Mucosa of gallbladder (tissue), 1 donor: Measurements from ENCODE around the gene C20orf204. TPM values are rescaled to one million over a fixed set of nuclear protein-coding genes. Genes with fewer than 3 reads are reported as not detected.

Experiments used
- DNase-seq: peaks from one replicate; pipeline ENCODE4 v3.0.0-alpha.2; 2020; ENCODE audit warnings: low spot score
- total RNA-seq: library from RNA; stranded (reverse); gene quantifications from one replicate; pipeline ENCODE4 v1.2.1, GENCODE V29; 2021
- donor health status: DM: no; HTN: no; CAD: no.

Gene C20orf204
- total RNA-seq, 1 donor from 2014 or later, result 1.7 TPM

GRCh38 chr20:64027981-64028685 is 7.8 kb upstream of the C20orf204 start:
- peak; percentile 60 for DNase-seq

DNA sequence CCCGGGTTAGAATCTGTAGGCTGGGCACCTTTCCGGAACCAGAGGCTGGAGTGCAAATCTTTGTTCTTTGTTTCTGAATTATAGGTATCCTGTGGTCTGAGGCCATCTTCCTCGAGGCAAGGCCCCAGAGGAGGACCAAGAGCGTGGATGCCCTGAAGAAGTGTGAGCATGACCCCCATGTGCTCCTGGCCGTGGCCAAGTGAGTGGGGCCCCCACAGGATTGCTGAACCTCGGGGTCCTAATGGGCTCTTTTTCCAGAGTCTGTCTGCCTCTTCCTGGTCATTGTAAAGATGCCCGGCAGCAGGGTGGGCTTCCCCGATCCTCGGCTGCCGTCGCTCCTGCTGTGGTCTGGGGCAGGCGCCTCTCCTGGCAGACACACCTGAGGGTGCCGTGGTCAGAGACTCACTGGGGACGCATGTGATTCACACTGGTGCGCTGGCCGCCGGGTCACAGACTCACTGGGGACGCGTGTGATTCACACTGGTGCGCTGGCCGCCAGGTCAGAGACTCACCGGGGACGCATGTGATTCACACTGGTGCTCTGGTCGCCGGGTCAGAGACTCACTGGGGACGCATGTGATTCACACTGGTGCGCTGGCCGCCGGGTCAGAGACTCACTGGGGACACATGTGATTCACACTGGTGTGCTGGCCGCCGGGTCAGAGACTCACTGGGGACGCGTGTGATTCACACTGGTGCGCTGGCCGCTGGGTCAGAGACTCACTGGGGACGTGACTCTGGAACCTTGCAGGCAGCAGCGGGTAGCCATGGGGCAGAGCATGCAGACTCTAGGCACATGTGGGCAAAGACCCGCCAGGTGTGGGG is 6.5 kb upstream of the C20orf204 start:
- DNase-seq, result no peak

- no peak for DNase-seq
These were observed 5.4 kb upstream of the C20orf204 start for GRCh38 chr20:64030371-64031134.

DNA sequence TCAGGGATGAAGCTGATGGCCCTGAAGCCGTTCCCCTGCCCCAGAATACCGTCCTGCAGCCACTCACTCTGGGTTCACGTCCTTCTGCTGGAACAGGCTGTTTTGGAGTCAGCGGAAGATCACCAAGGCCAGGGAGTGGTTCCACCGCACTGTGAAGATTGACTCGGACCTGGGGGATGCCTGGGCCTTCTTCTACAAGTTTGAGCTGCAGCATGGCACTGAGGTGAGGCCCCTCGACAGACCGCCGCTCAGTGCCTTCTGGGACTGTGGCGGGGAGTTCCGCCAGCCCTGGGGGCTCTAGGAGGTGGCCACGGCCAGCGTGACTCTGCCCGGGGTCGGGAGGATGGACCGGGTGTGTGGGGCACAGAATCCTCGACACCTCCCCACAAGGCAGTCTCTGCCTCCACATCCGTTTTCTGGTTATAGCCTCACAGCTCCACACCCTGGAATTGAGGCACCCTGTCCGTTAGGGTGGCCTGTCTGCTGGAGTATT is 4.1 kb upstream of the C20orf204 start:
- DNase-seq, result no peak

DNA sequence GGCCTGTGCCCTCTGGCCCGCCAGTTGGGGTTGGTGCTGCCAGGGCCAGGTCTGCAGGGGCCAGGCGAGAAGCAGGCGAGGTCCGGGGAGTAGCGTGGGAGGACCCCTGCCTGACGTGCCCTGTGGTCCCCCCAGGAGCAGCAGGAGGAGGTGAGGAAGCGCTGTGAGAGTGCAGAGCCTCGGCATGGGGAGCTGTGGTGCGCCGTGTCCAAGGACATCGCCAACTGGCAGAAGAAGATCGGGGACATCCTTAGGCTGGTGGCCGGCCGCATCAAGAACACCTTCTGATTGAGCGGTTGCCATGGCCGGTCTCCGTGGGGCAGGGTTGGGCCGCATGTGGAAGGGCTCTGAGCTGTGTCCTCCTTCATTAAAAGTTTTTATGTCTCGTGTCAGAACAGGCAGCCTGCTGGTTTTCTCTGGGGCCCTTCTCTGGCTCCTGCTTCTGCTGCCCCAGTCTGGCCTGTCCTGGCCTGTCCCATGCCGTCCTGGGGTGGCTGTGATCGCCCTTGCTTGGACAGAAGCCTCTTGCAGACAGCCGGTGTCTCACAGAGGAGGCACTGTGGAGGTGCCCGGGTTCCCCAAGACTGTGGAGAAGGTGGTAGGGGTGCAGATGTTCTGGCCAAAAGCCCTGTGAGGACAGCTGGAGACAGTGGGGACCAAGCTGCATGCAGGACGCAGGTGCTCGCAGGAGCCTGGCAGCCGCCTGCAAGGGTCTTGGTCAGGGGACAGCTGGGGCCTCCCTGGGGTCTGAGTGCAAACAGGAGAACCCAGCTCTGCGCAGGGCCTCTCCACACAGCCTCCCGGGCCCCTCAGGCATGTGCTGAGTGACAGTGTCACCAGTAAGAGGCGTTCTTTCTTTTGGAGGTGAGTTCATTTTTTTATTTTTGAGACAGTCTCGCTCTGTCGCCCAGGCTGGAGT is 3.0 kb upstream of the C20orf204 start:
- no peak for DNase-seq

DNA sequence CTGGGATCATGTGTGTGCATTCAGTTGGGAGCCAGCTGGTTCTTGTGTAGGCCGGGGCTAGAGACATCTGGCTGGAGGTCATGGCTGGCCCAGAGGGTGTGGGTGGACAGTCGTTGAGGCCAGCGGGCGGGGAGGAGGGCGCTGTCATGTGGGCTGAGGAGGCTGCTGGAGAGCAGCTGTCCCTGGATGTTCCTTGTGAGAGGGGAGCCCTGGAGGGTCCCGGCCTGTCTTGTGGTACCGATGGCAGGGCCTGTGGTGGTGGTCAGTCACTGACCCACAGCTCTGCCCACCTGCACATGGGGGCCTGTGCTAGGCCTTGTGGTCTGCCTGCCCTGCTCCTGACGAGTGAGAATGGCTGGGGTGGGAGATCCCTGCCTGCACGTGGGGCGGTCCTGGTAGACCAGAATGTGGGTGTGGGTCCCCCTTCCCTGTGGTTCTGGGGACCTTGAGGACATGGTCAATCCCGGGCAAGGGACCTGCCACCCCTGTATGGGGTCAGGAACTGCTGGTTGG is 1.9 kb upstream of the C20orf204 start:
- no peak for DNase-seq

DNA sequence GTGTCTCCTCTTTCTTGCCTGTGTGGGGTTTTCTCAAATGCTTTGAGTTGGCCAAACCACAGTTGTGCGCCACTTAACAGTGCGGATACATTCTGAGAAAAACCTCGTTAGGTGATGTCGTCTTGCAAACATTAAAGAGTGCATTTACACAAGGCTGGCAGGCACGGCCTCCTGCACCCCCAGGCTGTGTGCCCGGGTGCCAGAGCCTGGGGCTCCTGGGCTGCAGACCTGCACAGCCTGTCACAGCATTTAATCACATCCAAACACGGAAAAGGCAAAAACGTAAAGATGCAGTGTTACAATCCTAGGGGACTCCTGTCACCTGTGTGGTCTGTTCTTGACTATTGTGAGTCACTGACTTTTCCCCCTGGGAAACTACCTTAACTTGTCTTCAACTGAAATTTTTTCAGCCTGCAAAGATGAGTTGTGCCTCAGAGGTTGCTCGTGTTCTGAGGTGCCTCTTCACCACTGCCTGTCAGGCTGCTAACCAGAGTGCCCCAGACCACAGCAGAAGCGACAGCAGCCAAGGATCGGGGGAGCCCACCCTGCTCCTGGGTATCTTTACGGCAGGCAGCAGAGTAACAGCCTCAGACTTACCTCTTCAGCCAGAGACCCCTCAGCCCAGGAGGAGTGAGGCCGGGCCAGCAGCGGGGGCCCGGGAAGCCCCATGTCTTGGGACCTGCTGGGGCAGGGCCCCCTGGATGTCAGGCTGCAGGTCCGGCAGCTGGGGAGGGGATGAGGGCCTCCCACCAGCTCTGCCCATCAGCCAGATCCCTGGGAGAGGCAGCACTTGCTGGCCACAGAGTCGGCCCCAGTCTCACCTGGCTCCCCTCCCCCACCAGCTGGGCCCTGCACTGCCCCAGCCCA is 683 bp upstream of the C20orf204 start:
- DNase-seq, result no peak

DNA sequence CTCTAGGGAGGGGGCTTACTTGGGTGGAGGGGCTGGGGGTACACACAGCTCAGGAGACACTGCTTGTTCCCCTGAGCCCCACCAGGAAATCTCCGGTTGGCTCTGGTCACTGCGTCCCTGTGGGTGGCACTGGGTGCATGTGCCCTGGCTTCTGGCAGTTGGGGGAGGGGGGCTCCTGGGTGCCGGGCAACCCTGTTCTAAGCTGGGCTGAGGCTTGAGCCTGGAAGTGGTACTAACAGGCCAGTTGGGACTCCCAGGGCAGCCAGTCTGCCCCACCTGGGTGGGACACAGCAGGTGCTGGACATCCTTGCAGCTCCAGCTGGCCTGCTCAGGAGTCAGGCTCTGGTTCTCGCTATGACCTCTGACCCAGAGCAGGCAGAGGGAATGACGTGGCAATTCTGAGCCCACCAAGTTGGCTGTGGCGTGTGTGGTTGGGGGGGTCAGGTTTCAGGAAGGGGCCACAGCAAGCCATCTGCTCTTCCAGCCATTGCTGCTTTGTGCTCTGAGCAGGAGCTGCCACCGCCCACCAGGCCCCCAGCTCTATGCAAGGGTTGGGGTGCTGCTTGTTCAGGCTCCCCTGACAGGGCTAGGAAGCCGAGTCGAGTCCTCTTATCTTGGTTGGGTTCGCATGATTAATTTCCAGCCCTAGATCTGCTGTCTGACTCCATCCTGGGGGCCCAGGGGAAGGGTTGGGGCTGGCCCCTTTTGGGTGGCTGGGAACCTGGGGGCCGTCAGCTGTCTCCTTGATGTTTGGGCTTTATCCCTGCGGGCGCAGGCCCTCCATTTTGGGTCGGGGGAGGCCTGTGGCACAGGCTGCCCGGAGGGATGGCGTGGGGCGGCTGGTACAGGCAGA is 590 bp downstream of the C20orf204 start:
- DNase-seq, result no peak

- no peak for DNase-seq
These were observed 1.2 kb downstream of the C20orf204 start for GRCh38 chr20:64037199-64037497.

- DNase-seq, result no peak
These were observed 1.7 kb downstream of the C20orf204 start for GRCh38 chr20:64037498-64038213.

- DNase-seq, result no peak
These were observed 2.2 kb downstream of the C20orf204 start for GRCh38 chr20:64038224-64038564.

DNA sequence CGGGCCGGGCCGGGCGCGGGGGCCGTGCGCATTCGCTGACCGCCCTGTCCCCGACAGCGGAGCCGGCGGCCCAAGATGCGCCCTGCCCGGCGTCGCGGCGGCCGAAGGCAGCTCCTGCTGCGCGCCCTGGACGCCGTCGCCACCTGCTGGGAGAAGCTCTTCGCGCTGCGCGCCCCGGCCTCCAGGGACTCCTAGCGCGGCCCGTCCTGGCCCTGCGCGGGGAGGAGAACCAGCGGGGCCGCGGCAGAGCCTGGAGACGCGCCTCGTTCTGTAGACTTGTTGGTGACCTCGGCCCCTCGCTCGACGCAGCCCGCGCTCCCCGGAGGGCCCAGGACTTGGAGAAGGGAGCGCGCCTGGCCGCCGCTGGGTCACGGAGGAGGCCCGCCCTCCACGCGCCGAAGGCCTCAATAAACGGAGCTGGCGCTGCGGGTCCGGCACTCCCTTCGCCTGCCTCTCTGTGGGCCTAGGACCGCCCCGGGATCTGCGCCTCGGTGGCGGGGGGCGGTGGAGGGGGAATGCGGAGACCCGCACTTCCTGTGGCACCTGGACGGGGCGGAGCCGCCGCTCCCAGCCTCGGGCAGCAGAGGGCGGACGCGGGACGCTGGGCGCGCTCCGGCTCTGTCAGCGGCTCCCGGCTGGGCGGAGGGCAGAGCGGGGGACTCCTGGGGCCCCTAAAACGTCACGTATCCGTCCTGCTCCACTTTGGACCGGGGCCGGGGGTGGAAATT is 2.7 kb downstream of the C20orf204 start:
- DNase-seq, result peak; percentile 66

GRCh38 chr20:64039293-64040160 is 3.5 kb downstream of the C20orf204 start:
- DNase-seq, result no peak

DNA sequence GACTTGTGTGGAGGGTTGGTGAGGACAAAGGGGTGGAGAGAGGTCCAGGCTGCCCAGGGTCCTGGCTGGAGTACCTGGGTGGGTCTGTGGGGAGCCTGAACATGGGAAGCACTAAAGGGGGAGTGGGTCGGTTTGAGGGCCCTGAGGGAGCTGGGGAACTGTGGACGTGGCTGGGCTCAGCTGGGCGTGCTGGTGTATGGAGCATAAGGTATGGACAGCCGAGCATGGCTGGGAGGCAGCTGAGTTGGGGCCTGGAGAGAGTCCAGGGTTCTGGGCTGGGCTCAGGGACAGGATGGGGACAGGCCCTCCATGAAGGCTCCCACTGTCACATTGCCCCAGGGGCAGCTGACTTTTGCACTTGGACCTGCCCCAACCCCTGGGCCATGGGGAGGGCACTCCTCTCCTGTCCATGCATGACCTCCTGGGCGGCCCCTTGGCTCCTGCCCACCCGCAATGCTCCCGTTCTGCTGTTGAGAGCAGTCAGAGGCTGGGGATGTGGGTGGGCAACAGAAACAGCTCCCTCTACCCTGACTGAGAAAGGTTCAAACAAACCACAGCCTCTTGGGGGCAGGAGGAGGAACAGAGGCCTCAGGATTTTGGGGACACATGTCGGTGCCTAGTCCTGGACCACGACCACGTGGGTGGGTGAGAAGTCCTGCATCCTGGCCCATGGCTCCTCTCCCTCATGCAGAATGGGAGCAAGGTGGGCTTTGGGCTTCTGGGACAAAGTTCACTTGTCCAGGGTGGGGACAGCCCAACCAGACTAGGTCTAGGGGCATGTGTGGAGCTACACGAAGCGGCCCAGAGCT is 4.5 kb downstream of the C20orf204 start:
- DNase-seq, result no peak

DNA sequence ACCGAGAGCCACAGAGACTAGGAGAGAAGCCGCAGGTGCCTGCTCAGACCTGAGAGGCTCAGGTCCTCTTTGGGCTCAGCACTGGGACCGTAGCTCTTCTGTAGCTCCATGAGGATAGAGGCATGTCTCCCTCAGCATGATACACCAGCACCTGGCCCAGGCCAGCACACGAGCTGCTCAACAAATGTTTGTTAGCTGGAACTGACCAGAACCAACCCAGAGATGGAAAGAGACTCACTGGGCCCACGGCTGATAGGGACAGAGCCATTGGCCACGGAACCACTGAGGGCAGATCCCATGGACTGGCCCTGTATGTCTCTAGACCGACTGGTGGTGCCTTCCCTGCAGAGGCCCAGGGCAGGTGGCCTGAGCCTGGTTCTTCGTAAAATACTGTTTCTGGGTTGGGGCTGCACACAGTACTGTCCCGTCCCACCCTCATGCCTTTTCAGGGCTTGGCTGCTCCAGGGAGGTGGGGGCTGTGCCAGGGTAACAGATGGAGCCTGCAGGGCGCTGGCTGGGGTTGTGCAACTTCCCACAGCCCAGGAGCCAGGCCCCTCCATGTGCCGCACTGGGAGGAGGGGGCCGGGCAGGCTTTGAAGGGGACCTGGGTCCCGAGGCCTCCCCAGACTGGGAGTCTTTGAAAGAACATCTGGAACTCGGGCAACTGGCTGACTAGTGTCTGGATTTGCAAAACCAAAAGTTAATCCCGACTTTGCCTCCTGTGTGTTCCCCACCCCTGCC is 5.2 kb downstream of the C20orf204 start:
- no peak for DNase-seq

DNA sequence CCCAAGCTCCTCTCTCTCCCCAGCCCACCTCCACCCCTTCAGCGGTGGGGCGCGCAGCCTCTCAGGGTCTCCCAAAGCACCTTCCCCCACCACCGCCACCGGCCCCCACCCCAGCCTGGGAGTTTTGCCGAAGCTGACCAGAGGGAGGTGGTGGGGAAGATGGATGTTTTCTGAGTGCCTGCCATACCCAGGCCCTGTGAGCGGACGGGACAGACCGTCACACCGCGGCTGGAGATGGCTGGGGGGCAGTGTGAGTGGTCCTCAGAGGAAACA is 5.7 kb downstream of the C20orf204 start:
- DNase-seq, result no peak
